Esophagus squamous epithelium (tissue), 4 donors: ENCODE data around the gene IARS1.

Experiments
- POLR2A ChIP-seq, 4 donors: fragments of 450-650 bp; IDR thresholded peaks; one replicate each; pipeline ENCODE4 v1.6.1; 2017; ENCODE audit warnings: antibody characterized with exemption in 4 of 4, mild to moderate bottlenecking in 4 of 4, moderate library complexity in 3 of 4
- TF ChIP-seq, protein P1 (sequence below), 6 experiments: fragments of 450-650 bp in 4 of 6; fragments of 200-600 bp in 2 of 6; sonication (generic) in 2 of 6; IDR thresholded peaks; one replicate each; pipeline ENCODE4 v1.5.1; 2016 to 2019; ENCODE audit warnings: antibody characterized with exemption in 6 of 6, mild to moderate bottlenecking in 4 of 6, moderate library complexity in 4 of 6

DNA sequence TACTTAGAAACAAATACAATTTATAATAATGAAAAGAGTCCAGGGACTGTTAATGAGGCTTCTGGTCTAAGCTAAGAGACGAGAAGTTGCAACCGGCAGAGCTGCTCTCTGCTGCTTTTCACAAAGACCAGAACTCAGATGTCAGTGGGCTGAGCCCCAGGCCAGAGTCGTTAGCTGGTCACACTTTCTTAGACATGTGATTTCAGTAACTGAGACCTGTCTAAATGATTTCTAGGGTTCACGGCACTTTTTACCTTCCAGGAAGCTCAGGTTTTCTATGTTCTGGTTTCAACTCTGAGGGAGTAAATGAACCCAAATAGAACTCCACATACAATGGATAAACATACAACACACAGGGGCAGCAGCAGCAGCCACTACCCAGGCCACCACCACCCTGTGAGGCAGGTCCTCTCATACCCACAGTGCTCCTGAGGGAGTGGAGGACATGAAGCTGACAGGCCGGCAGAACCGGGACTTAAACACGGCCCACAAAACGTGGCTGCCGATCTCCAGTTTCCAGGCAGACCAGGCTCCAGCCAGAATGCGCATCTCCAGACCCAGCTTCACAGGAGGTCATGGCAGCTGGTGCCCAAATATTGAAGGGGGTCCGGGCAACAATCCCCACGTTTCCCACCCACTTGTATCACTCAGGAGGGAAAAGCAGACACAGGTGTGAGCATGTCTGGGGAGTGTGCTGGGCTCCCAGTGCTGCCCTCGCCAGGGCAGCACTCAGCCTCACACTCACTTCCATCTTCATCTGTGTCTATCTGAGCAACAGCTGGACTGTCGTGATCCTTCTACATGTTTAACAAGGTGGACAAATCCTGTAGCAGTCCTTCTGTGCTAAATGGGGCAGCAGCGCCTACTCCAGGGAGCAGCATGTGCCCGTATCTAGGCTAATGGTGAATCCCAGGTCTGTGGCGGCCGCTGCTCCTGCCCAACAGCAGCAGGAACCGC is 38.8 kb downstream of the IARS1 start:
- TF ChIP-seq POLR2A (IDR thresholded peaks at IDR 0.05), result no peak
- TF ChIP-seq, protein P1, sequence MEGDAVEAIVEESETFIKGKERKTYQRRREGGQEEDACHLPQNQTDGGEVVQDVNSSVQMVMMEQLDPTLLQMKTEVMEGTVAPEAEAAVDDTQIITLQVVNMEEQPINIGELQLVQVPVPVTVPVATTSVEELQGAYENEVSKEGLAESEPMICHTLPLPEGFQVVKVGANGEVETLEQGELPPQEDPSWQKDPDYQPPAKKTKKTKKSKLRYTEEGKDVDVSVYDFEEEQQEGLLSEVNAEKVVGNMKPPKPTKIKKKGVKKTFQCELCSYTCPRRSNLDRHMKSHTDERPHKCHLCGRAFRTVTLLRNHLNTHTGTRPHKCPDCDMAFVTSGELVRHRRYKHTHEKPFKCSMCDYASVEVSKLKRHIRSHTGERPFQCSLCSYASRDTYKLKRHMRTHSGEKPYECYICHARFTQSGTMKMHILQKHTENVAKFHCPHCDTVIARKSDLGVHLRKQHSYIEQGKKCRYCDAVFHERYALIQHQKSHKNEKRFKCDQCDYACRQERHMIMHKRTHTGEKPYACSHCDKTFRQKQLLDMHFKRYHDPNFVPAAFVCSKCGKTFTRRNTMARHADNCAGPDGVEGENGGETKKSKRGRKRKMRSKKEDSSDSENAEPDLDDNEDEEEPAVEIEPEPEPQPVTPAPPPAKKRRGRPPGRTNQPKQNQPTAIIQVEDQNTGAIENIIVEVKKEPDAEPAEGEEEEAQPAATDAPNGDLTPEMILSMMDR (IDR thresholded peaks at IDR 0.05), result no peak
